PC-9 (cell line): ENCODE data around the gene OR6S1. TPM values are rescaled to one million over a fixed set of nuclear protein-coding genes. Genes with fewer than 3 reads are reported as not detected.

Experiments
- BruUV-seq: library from RNA; stranded (reverse); fragments of 400-500 nt; replicated peaks from 2 replicates; lab custom pipeline; 2021; lab: Mats Ljungman, UMichigan
- CTCF ChIA-PET: fragments of 300-600 bp; sonication (Branson Sonifier 250); formaldehyde crosslinking; loops from one replicate; lab custom pipeline; 2022; ENCODE audit warnings: antibody characterized with exemption; lab: Charles Lee
- POLR2A ChIA-PET: fragments of 300-600 bp; sonication (Branson Sonifier 250); formaldehyde crosslinking; loops from one replicate; lab custom pipeline; 2022; ENCODE audit warnings: antibody characterized with exemption; ENCODE audit not compliant: unreplicated experiment; lab: Charles Lee
- DNase-seq, 2 experiments: peaks; one replicate each; pipeline versions ENCODE4 v3.0.0 to v3.0.0-alpha.2; 2015 to 2022; ENCODE audit warnings: mixed read lengths in 1 of 2
- H2AFZ ChIP-seq: fragments of 200-600 bp; sonication (generic); 2 replicates; pipeline ENCODE4 v1.8.1; 2017; ENCODE audit warnings: antibody characterized with exemption
- H3F3A ChIP-seq: fragments of 200-600 bp; sonication (generic); 2 replicates; pipeline ENCODE4 v1.8.1; 2017; ENCODE audit warnings: antibody characterized with exemption, mild to moderate bottlenecking, low read depth; ENCODE audit not compliant: insufficient read depth
- H3K27ac ChIP-seq: fragments of 200-600 bp; sonication (generic); 2 replicates; pipeline ENCODE4 v1.6.1; 2016; ENCODE audit warnings: mixed run types
- H3K27me3 ChIP-seq: fragments of 200-600 bp; sonication (generic); 2 replicates; pipeline ENCODE4 v1.6.1; 2016; ENCODE audit warnings: low read depth, mixed run types; ENCODE audit not compliant: insufficient read depth
- H3K36me3 ChIP-seq: fragments of 200-600 bp; sonication (generic); 2 replicates; pipeline ENCODE4 v1.6.1; 2016; ENCODE audit warnings: low read depth, mixed run types
- H3K4me1 ChIP-seq: fragments of 200-600 bp; sonication (generic); replicated peaks from 2 replicates; pipeline ENCODE4 v1.6.1; 2016; ENCODE audit warnings: mixed run types; ENCODE audit not compliant: insufficient read depth
- H3K4me2 ChIP-seq: fragments of 200-600 bp; sonication (generic); 2 replicates; pipeline ENCODE4 v1.6.1; 2017; ENCODE audit warnings: mixed run types
- H3K4me3 ChIP-seq: fragments of 200-600 bp; sonication (generic); 2 replicates; pipeline ENCODE4 v1.6.1; 2016; ENCODE audit warnings: mixed run types
- H3K79me2 ChIP-seq: fragments of 200-600 bp; sonication (generic); 2 replicates; pipeline ENCODE4 v1.6.1; 2017; ENCODE audit warnings: low read depth, mixed run types
- H3K9me2 ChIP-seq: fragments of 200-600 bp; sonication (generic); 2 replicates; pipeline ENCODE4 v1.8.1; 2017; ENCODE audit warnings: mild to moderate bottlenecking; ENCODE audit not compliant: insufficient read depth
- H3K9me3 ChIP-seq: fragments of 200-600 bp; sonication (generic); 2 replicates; pipeline ENCODE4 v1.8.1; 2016; ENCODE audit warnings: low read depth; ENCODE audit not compliant: insufficient read depth
- H4K20me1 ChIP-seq: fragments of 200-600 bp; sonication (generic); 2 replicates; pipeline ENCODE4 v1.8.1; 2017; ENCODE audit not compliant: insufficient read depth
- CTCF ChIP-seq: fragments of 200-600 bp; sonication (generic); conservative IDR thresholded peaks from 2 replicates; pipeline ENCODE4 v1.6.1; 2017; ENCODE audit warnings: mixed run types, antibody characterized with exemption, mild to moderate bottlenecking, moderate library complexity
- EZH2 ChIP-seq: fragments of 200-600 bp; sonication (generic); IDR thresholded peaks from 2 replicates; pipeline ENCODE4 v1.8.0; 2017; ENCODE audit warnings: antibody characterized with exemption, low read depth
- intact Hi-C: fragments of 100-400 bp; cut with micrococcal nuclease; formaldehyde crosslinking; loops from one replicate; pipeline ENCODE4 v1.10.0; 2022; ENCODE audit not compliant: unreplicated experiment
- total RNA-seq: library from RNA; stranded (reverse); gene quantifications from 2 replicates; pipeline ENCODE4 v1.2.3, GENCODE V29; 2021

OR6S1 gene
- total RNA-seq, 1 experiment from 2014 or later, result not detected

- H3F3A ChIP-seq, result peaks cover 41% of the 10 kb centered on the region; the same call in 1 of the 2 replicates
- no peaks in the 10 kb centered on the region for H3K36me3 ChIP-seq
- H2AFZ ChIP-seq, result peak overlapping the region; percentile 99
- H3K79me2 ChIP-seq, result no peaks in the 10 kb centered on the region
- no TSS peak for BruUV-seq
- TF ChIP-seq CTCF (no peak), EZH2 (no peak)
- no peaks in the 10 kb centered on the region for H4K20me1 ChIP-seq
- peaks cover 21% of the 10 kb centered on the region for H3K4me1 ChIP-seq
- no peaks in the 10 kb centered on the region for H3K9me2 ChIP-seq
- H3K4me3 ChIP-seq, result peak overlapping the region; percentile 75
- CTCF ChIA-PET, result interaction anchor here (0.6 kb wide), 1 partner anchor 461 kb away, joined by 6 read pairs; no protein-coding TSS in a partner anchor
- no peaks in the 10 kb centered on the region for H3K9me3 ChIP-seq
- H3K27ac ChIP-seq, result peak overlapping the region; percentile 82
- intact Hi-C loops, result loop anchor here (1.0 to 5.0 kb wide), 4 partner anchors 19 to 422 kb away; partner anchors contain the start of gene TEP1
- peak; percentile 64 to 71 for DNase-seq
- no peaks in the 10 kb centered on the region for H3K27me3 ChIP-seq
- peak overlapping the region; percentile 95 for H3K4me2 ChIP-seq
- POLR2A ChIA-PET, result interaction anchor here (0.6 to 0.8 kb wide), 3 partner anchors 118 to 339 kb away, joined by 3 to 6 read pairs (median 5); partner anchors contain the start of gene PARP2
These were observed 41.1 kb upstream of the OR6S1 start for GRCh38 chr14:20682435-20683124.

DNA sequence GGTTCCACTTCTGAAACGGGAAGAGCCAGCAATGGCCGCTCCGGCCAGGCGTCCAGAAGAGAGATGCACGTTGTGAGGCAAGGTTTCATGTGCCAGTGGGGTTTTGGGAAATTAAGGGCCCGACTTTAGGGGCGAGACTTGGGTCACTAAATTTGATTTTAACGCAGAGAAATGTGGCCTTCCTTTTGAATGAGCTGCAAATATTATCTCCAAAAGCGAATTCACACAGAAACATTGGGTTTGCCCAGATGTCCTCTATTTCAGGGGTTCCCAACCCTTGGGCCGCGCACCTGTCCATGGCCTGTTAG lies 40.6 kb upstream of the OR6S1 start:
- TSS peak; percentile 95 for BruUV-seq
- POLR2A ChIA-PET, result interaction anchor here (0.6 to 0.8 kb wide), 3 partner anchors 73 to 339 kb away, joined by 3 to 5 read pairs (median 3); partner anchors contain the start of gene PARP2
- H3K4me1 ChIP-seq, result peaks cover 21% of the 10 kb centered on the region
- peak overlapping the region; percentile 99 for H2AFZ ChIP-seq
- CTCF ChIA-PET, result interaction anchor here (0.6 to 0.8 kb wide), 2 partner anchors 9 to 461 kb away, joined by 3 to 6 read pairs; no protein-coding TSS in a partner anchor
- H3K79me2 ChIP-seq, result no peaks in the 10 kb centered on the region
- no peaks in the 10 kb centered on the region for H3K9me3 ChIP-seq
- peak overlapping the region; percentile 95 for H3K4me2 ChIP-seq
- no peak for DNase-seq
- peak overlapping the region; percentile 82 for H3K27ac ChIP-seq
- no peaks in the 10 kb centered on the region for H3K9me2 ChIP-seq
- no peaks in the 10 kb centered on the region for H3K27me3 ChIP-seq
- intact Hi-C loops, result loop anchor here (1.0 to 5.0 kb wide), 4 partner anchors 19 to 422 kb away; partner anchors contain the start of gene TEP1
- H4K20me1 ChIP-seq, result no peaks in the 10 kb centered on the region
- peak overlapping the region; percentile 75 for H3K4me3 ChIP-seq
- no peaks in the 10 kb centered on the region for H3K36me3 ChIP-seq
- H3F3A ChIP-seq, result peaks cover 41% of the 10 kb centered on the region; the same call in 1 of the 2 replicates
- no peak for TF ChIP-seq EZH2
- 0 out of 2 replicates have a peak, but pooled peaks have one; percentile 20 for TF ChIP-seq CTCF

DNA sequence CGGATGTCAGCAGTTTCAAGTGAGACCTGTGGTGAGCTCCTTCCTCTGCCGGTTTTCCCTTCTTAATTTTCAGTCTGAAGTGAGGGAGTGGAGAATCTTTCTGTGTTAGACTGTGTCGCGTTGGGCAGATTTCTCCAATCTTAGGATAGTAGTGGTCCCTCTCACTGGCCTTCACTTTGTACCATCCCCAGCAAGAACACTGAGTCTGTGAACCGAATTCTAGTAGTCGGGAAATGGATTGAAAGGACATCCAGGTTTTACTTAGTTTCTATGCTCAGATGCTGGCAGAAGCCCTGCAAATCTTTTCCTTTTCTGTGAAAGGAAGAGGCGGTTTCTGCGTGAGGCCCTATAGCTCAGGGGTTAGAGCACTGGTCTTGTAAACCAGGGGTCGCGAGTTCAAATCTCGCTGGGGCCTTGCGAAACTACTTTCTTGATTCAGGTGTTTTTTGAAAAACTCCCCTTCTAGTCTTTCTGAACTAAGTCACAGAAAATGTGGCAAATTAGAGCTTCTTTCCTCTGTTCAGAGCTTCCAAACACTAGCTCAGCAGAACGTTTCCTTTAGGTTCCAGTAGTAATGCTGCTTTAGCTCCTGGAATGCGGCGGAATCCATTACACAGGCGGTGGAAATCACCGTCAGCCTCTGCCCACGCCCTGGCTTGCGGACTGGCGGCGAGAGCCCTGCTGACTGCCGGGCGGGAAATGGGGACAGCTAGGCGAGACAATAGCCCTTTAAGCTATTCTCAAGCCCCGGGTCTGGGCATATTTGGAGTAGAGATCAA lies 40.0 kb upstream of the OR6S1 start:
- POLR2A ChIA-PET, result interaction anchor here (0.6 to 0.8 kb wide), 4 partner anchors 73 to 795 kb away, joined by 3 to 10 read pairs (median 4); partner anchors contain the start of genes PARP2, RAB2B and TOX4
- Histone ChIP-seq H3K4me1 (peaks cover 21% of the 10 kb centered on the region), H3K9me2 (no peaks in the 10 kb centered on the region), H3K79me2 (no peaks in the 10 kb centered on the region), H2AFZ (peak overlapping the region; percentile 99), H3K4me2 (peak overlapping the region; percentile 95), H4K20me1 (no peaks in the 10 kb centered on the region), H3K27me3 (no peaks in the 10 kb centered on the region), H3F3A (peaks cover 41% of the 10 kb centered on the region; the same call in 1 of the 2 replicates), H3K36me3 (no peaks in the 10 kb centered on the region), H3K9me3 (no peaks in the 10 kb centered on the region), H3K27ac (peak overlapping the region; percentile 82), H3K4me3 (peak overlapping the region; percentile 75)
- no peak for TF ChIP-seq CTCF
- TF ChIP-seq EZH2, result no peak
- intact Hi-C loops, result loop anchor here (1.0 to 5.0 kb wide), 6 partner anchors 18 to 423 kb away; partner anchors contain the start of gene TEP1
- BruUV-seq, result no TSS peak
- CTCF ChIA-PET, result interaction anchor here (0.6 to 0.8 kb wide), 4 partner anchors 9 to 462 kb away, joined by 3 to 6 read pairs (median 3); no protein-coding TSS in a partner anchor
- peak; percentile 72 to 73 for DNase-seq
